NCI-H187 (cell line): ENCODE data around the gene DLL4.
"Not testable (repeated sequence)": the region's sequence is repeated elsewhere in the genome, so short reads cannot be mapped to it uniquely, and the experiment has no call there.

Source experiments
- DNase-seq, 2 experiments: peaks; one replicate each; lab custom pipeline; 2025; lab: John Stamatoyannopoulos, UW

Gene DLL4

GRCh38 chr15:40941528-40942336, 12.6 kb downstream of the DLL4 start:
- peak; percentile 19 to 37 for DNase-seq

- DNase-seq = no peak
These were observed 13.3 kb downstream of the DLL4 start for GRCh38 chr15:40942337-40942854.

- DNase-seq = no peak
These were observed 13.7 kb downstream of the DLL4 start for GRCh38 chr15:40942878-40943277.

GRCh38 chr15:40943764-40944365, 14.7 kb downstream of the DLL4 start:
- no peak for DNase-seq

GRCh38 chr15:40944510-40945296, 15.6 kb downstream of the DLL4 start:
- DNase-seq = no peak

- DNase-seq = no peak
These were observed 19.8 kb downstream of the DLL4 start for GRCh38 chr15:40948706-40949473.

GRCh38 chr15:40949756-40950207, 20.6 kb downstream of the DLL4 start:
- no peak for DNase-seq

- DNase-seq = no peak
These were observed 22.6 kb downstream of the DLL4 start for GRCh38 chr15:40951764-40952163.

- no peak for DNase-seq
These were observed 23.3 kb downstream of the DLL4 start for GRCh38 chr15:40952301-40952900.

GRCh38 chr15:40952901-40953712, 24.0 kb downstream of the DLL4 start, which contains the start of gene CHAC1:
Gene CHAC1, plus strand, starts transcription at chr15:40953471. Its CDS starts 113 bp downstream, at chr15:40953584.
- peak; percentile 66 to 77 for DNase-seq

GRCh38 chr15:40953713-40954074, 24.6 kb downstream of the DLL4 start:
- DNase-seq = no peak

- DNase-seq = not testable (repeated sequence)
These were observed 25.2 kb downstream of the DLL4 start for GRCh38 chr15:40954158-40954848.

- DNase-seq = no peak
These were observed 26.2 kb downstream of the DLL4 start for GRCh38 chr15:40955141-40955903.

GRCh38 chr15:40955930-40956540, 26.9 kb downstream of the DLL4 start:
- no peak for DNase-seq

GRCh38 chr15:40956541-40956982, 27.4 kb downstream of the DLL4 start:
- DNase-seq = no peak

GRCh38 chr15:40957041-40957555, 28.0 kb downstream of the DLL4 start:
- DNase-seq = no peak

- no peak for DNase-seq
These were observed 28.5 kb downstream of the DLL4 start for GRCh38 chr15:40957581-40958051.

GRCh38 chr15:40958146-40958545, 29.0 kb downstream of the DLL4 start:
- no peak for DNase-seq
